IMR-90 (cell line): ENCODE measurements around the gene PLEKHG2. TPM values are rescaled to one million over a fixed set of nuclear protein-coding genes. Genes with fewer than 3 reads are reported as not detected.

ENCODE experiments used
- ATAC-seq: fragments of 200-7000 bp; cut with Tn5 transposase; 2 replicates; pipeline ENCODE4 v1.9.1; 2020; ENCODE audit warnings: low read depth, mild to moderate bottlenecking, moderate library complexity
- BruUV-seq: library from RNA; stranded (reverse); fragments of 400-500 nt; replicated peaks from 2 replicates; lab custom pipeline; 2021; lab: Mats Ljungman, UMichigan
- CTCF ChIA-PET: fragments of 300-600 bp; formaldehyde crosslinking; extraction: SDS; loops from one replicate; lab custom pipeline; 2021; ENCODE audit warnings: antibody characterized with exemption; lab: Yijun Ruan, JAX
- POLR2A ChIA-PET: fragments of 300-600 bp; sonication (Branson Sonifier 250); formaldehyde crosslinking; loops from one replicate; lab custom pipeline; 2022; ENCODE audit warnings: antibody characterized with exemption; ENCODE audit not compliant: unreplicated experiment; lab: Charles Lee
- DNase-seq: peaks from one replicate; pipeline ENCODE4 v3.0.0; 2013
- H2AFZ ChIP-seq: replicated peaks from 2 replicates; pipeline ENCODE3; 2013; ENCODE audit warnings: low read length, mild to moderate bottlenecking; ENCODE audit not compliant: poor library complexity
- H2AK5ac ChIP-seq: 2 replicates; pipeline ENCODE4 v1.6.1; 2013; ENCODE audit warnings: low read depth, low read length, inconsistent platforms
- H2AK9ac ChIP-seq: replicated peaks from 2 replicates; pipeline ENCODE3; 2013; ENCODE audit warnings: mild to moderate bottlenecking, low read depth, low read length, moderate library complexity; ENCODE audit not compliant: poor library complexity
- H2BK120ac ChIP-seq: 2 replicates; pipeline ENCODE4 v1.6.1; 2013; ENCODE audit warnings: low read depth, low read length, inconsistent platforms
- H2BK15ac ChIP-seq: 3 replicates; pipeline ENCODE4 v1.6.1; 2013; ENCODE audit warnings: low read depth, low read length, inconsistent platforms
- H2BK20ac ChIP-seq: 2 replicates; pipeline ENCODE4 v1.6.1; 2013; ENCODE audit warnings: low read depth, mild to moderate bottlenecking, inconsistent platforms, low read length, moderate library complexity
- H2BK5ac ChIP-seq: 2 replicates; pipeline ENCODE4 v1.6.1; 2013; ENCODE audit warnings: mild to moderate bottlenecking, low read depth, low read length, inconsistent platforms; ENCODE audit not compliant: poor library complexity, severe bottlenecking
- H3K14ac ChIP-seq: replicated peaks from 2 replicates; pipeline ENCODE4 v1.6.1; 2013; ENCODE audit warnings: low read depth, low read length, inconsistent platforms
- H3K18ac ChIP-seq: 2 replicates; pipeline ENCODE4 v1.6.1; 2013; ENCODE audit warnings: low read depth, low read length, control low read depth
- H3K23ac ChIP-seq: 2 replicates; pipeline ENCODE4 v1.6.1; 2013; ENCODE audit warnings: low read depth, low read length, inconsistent platforms
- H3K27ac ChIP-seq: 2 replicates; pipeline ENCODE4 v1.5.1; 2013; ENCODE audit warnings: mild to moderate bottlenecking, control low read depth, low read length; ENCODE audit not compliant: insufficient read depth
- H3K27me3 ChIP-seq: 2 replicates; pipeline ENCODE4 v1.6.1; 2013; ENCODE audit warnings: low read length; ENCODE audit not compliant: control insufficient read depth, insufficient read depth
- H3K36me3 ChIP-seq: 2 replicates; pipeline ENCODE4 v1.6.1; 2013; ENCODE audit warnings: low read length, mixed read lengths; ENCODE audit not compliant: control insufficient read depth, insufficient read depth
- H3K4ac ChIP-seq: 2 replicates; pipeline ENCODE4 v1.6.1; 2013; ENCODE audit warnings: low read depth, low read length, inconsistent platforms
- H3K4me1 ChIP-seq: 2 replicates; pipeline ENCODE4 v1.6.1; 2013; ENCODE audit warnings: low read length, mixed read lengths; ENCODE audit not compliant: control insufficient read depth, insufficient read depth
- H3K4me2 ChIP-seq: 2 replicates; pipeline ENCODE4 v1.6.1; 2013; ENCODE audit warnings: low read depth, mild to moderate bottlenecking, control low read depth, low read length, moderate library complexity
- H3K4me3 ChIP-seq: 2 replicates; pipeline ENCODE4 v1.5.1; 2013; ENCODE audit warnings: low read depth, mild to moderate bottlenecking, control low read depth, low read length, moderate library complexity; ENCODE audit not compliant: insufficient read depth
- H3K56ac ChIP-seq: 2 replicates; pipeline ENCODE4 v1.6.1; 2013; ENCODE audit warnings: low read length, inconsistent platforms; ENCODE audit not compliant: insufficient read depth; ENCODE audit errors: extremely low read depth
- H3K79me1 ChIP-seq, 2 experiments: 2 replicates each; pipeline ENCODE4 v1.6.1; 2013; ENCODE audit warnings: low read length in 2 of 2, inconsistent platforms in 1 of 2, low read depth in 1 of 2
- H3K9ac ChIP-seq: 2 replicates; pipeline ENCODE4 v1.6.1; 2013; ENCODE audit warnings: low read depth, low read length, control low read depth
- H3K9me1 ChIP-seq: 2 replicates; pipeline ENCODE4 v1.6.1; 2013; ENCODE audit warnings: low read length, inconsistent platforms; ENCODE audit not compliant: insufficient read depth
- H3K9me3 ChIP-seq: 2 replicates; pipeline ENCODE4 v1.6.1; 2013; ENCODE audit warnings: low read length; ENCODE audit not compliant: control insufficient read depth, insufficient read depth
- H4K20me1 ChIP-seq: 2 replicates; pipeline ENCODE4 v1.6.1; 2013; ENCODE audit warnings: low read length, inconsistent platforms; ENCODE audit not compliant: insufficient read depth
- H4K5ac ChIP-seq: 2 replicates; pipeline ENCODE4 v1.6.1; 2013; ENCODE audit warnings: mild to moderate bottlenecking, low read depth, low read length, control low read depth
- H4K8ac ChIP-seq, 2 experiments: 2 replicates each; pipeline ENCODE4 v1.6.1; 2013; ENCODE audit warnings: low read depth in 2 of 2, low read length in 2 of 2, control low read depth in 1 of 2, inconsistent platforms in 1 of 2
- H4K91ac ChIP-seq: 2 replicates; pipeline ENCODE4 v1.6.1; 2013; ENCODE audit warnings: low read depth, low read length, inconsistent platforms; ENCODE audit not compliant: insufficient read depth
- BHLHE40 ChIP-seq: fragments of 150-350 bp; IDR thresholded peaks from 2 replicates; pipeline ENCODE4 v1.6.1; 2016; ENCODE audit warnings: mild to moderate bottlenecking, low read depth, low read length
- CEBPB ChIP-seq: IDR thresholded peaks from 2 replicates; pipeline ENCODE4 v1.6.1; 2012; ENCODE audit warnings: low read depth, low read length, improper control_type of control experiment
- CHD1 ChIP-seq: IDR thresholded peaks from 2 replicates; pipeline ENCODE4 v1.6.1; 2012; ENCODE audit warnings: low read depth, low read length, improper control_type of control experiment
- FOS ChIP-seq: fragments of 150-350 bp; IDR thresholded peaks from 2 replicates; pipeline ENCODE4 v1.6.1; 2016; ENCODE audit warnings: low read depth, low read length
- MAFK ChIP-seq: IDR thresholded peaks from 2 replicates; pipeline ENCODE4 v1.6.1; 2012; ENCODE audit warnings: low read depth, low read length, improper control_type of control experiment
- MAZ ChIP-seq: IDR thresholded peaks from 2 replicates; pipeline ENCODE4 v1.6.1; 2012; ENCODE audit warnings: low read depth, mild to moderate bottlenecking, low read length, improper control_type of control experiment, moderate library complexity, borderline replicate concordance
- MXI1 ChIP-seq: IDR thresholded peaks from 2 replicates; pipeline ENCODE4 v1.6.1; 2012; ENCODE audit warnings: low read depth, mild to moderate bottlenecking, low read length, moderate library complexity, borderline replicate concordance
- NFE2L2 ChIP-seq: fragments of 150-350 bp; IDR thresholded peaks from 2 replicates; pipeline ENCODE4 v1.6.1; 2016; ENCODE audit warnings: low read depth, mild to moderate bottlenecking, low read length
- POLR2A ChIP-seq: IDR thresholded peaks from 2 replicates; pipeline ENCODE4 v1.6.1; 2012; ENCODE audit warnings: mild to moderate bottlenecking, low read depth, low read length
- RAD21 ChIP-seq: IDR thresholded peaks from 2 replicates; pipeline ENCODE4 v1.6.1; 2012; ENCODE audit warnings: low read length, improper control_type of control experiment
- RCOR1 ChIP-seq: IDR thresholded peaks from 2 replicates; pipeline ENCODE4 v1.6.1; 2012; ENCODE audit warnings: mild to moderate bottlenecking, low read length, improper control_type of control experiment; ENCODE audit not compliant: insufficient replicate concordance
- RFX5 ChIP-seq: IDR thresholded peaks from 2 replicates; pipeline ENCODE4 v1.8.0; 2012; ENCODE audit warnings: low read depth, mild to moderate bottlenecking, low read length, moderate library complexity
- SMC3 ChIP-seq: fragments of 150-350 bp; IDR thresholded peaks from 2 replicates; pipeline ENCODE4 v1.6.1; 2016; ENCODE audit warnings: low read depth, mild to moderate bottlenecking, antibody characterized with exemption, low read length, moderate library complexity
- WGBS, 2 experiments: methylation state at CpG; one replicate each; pipeline versions ENCODE4 v1.1.5 to v1.1.7; 2013; ENCODE audit warnings: missing lambda C conversion rate in 2 of 2; ENCODE audit not compliant: insufficient read length in 1 of 2; ENCODE audit errors: extremely low coverage in 2 of 2; 5-methylcytosine and 5-hydroxymethylcytosine counted together
- dilution Hi-C: fragments of 300-500 bp; cut with HindIII; formaldehyde crosslinking; loops from one replicate; pipeline ENCODE4 v1.14.3; 2018; ENCODE audit warnings: low sequenced_read_pairs; ENCODE audit not compliant: unreplicated experiment
- in situ Hi-C: fragments of 300-500 bp; cut with MboI; formaldehyde crosslinking; loops from 3 replicates; pipeline ENCODE4 v1.14.3; 2019; ENCODE audit warnings: low sequenced_read_pairs, inconsistent platforms, mixed read lengths
- intact Hi-C: fragments of 100-400 bp; cut with micrococcal nuclease; formaldehyde crosslinking; loops from 2 replicates; pipeline ENCODE4 v1.10.0; 2022
- polyA plus RNA-seq, 3 experiments: library from polyadenylated mRNA; depleted of rRNA; stranded (reverse); fragments of >200 nt; gene quantifications; 2 replicates each; pipeline ENCODE4 v1.2.3, GENCODE V29; 2012; ENCODE audit warnings: low replicate concordance in 1 of 3
- total RNA-seq: library from RNA; depleted of rRNA; stranded (reverse); fragments of >200 nt; gene quantifications from 2 replicates; pipeline ENCODE4 v1.2.3, GENCODE V29; 2012
- TF ChIP-seq, protein P1 (sequence below): fragments of 150-350 bp; IDR thresholded peaks from 2 replicates; pipeline ENCODE4 v1.6.1; 2017; ENCODE audit warnings: mild to moderate bottlenecking, antibody characterized with exemption, low read length, low read depth
- TF ChIP-seq, protein P2 (sequence below): conservative IDR thresholded peaks from 2 replicates; pipeline ENCODE4 v1.5.1; 2012; ENCODE audit warnings: mild to moderate bottlenecking, low read depth, low read length, improper control_type of control experiment
- TF ChIP-seq, protein P3 (sequence below): fragments of 150-350 bp; IDR thresholded peaks from 2 replicates; pipeline ENCODE4 v1.6.1; 2016; ENCODE audit warnings: low read depth, mild to moderate bottlenecking, low read length, moderate library complexity, borderline replicate concordance

The PLEKHG2 gene
- total and polyA plus RNA-seq, 2 of the 4 experiments (the other 2 are of a cell fraction), result 6.5 to 28.3 TPM

- WGBS, 2 experiments, result 100% methylated on average over 1 of the region's 2 CpGs; no CpG with 5 or more reads in 1 of the 2 experiments
- intact Hi-C loops, result no loop called here
These were observed 63.3 kb downstream of the PLEKHG2 start for GRCh38 chr19:39475748-39476147.

More at GRCh38 chr19:39475748-39476147, 63.3 kb downstream of the PLEKHG2 start:
- H2AK9ac ChIP-seq, result no peak overlapping the region
- H4K91ac ChIP-seq, result no peak overlapping the region
- no peaks in the 10 kb centered on the region for H3K9me3 ChIP-seq
- dilution Hi-C loops (no loop called here), in situ Hi-C loops (no loop called here)
- H2AK5ac ChIP-seq, result no peak overlapping the region
- peaks cover 4 to 5% of the 10 kb centered on the region in 2 experiments; a peak in 2 of 4 replicates for H3K79me1 ChIP-seq
- no peak for TF ChIP-seq MXI1
- no peak for TF ChIP-seq POLR2A
- no peak for TF ChIP-seq MAZ
- TF ChIP-seq CEBPB, result no peak
- TF ChIP-seq RAD21, result no peak
- TF ChIP-seq RCOR1, result no peak
- TF ChIP-seq FOS, result no peak
- no peak for TF ChIP-seq BHLHE40
- TF ChIP-seq, protein P1, sequence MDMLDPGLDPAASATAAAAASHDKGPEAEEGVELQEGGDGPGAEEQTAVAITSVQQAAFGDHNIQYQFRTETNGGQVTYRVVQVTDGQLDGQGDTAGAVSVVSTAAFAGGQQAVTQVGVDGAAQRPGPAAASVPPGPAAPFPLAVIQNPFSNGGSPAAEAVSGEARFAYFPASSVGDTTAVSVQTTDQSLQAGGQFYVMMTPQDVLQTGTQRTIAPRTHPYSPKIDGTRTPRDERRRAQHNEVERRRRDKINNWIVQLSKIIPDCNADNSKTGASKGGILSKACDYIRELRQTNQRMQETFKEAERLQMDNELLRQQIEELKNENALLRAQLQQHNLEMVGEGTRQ, result no peak
- no peak for TF ChIP-seq SMC3
- no peak for TF ChIP-seq CHD1
- TF ChIP-seq, protein P2, sequence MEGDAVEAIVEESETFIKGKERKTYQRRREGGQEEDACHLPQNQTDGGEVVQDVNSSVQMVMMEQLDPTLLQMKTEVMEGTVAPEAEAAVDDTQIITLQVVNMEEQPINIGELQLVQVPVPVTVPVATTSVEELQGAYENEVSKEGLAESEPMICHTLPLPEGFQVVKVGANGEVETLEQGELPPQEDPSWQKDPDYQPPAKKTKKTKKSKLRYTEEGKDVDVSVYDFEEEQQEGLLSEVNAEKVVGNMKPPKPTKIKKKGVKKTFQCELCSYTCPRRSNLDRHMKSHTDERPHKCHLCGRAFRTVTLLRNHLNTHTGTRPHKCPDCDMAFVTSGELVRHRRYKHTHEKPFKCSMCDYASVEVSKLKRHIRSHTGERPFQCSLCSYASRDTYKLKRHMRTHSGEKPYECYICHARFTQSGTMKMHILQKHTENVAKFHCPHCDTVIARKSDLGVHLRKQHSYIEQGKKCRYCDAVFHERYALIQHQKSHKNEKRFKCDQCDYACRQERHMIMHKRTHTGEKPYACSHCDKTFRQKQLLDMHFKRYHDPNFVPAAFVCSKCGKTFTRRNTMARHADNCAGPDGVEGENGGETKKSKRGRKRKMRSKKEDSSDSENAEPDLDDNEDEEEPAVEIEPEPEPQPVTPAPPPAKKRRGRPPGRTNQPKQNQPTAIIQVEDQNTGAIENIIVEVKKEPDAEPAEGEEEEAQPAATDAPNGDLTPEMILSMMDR, result no peak
- TF ChIP-seq RFX5, result no peak
- TF ChIP-seq MAFK, result no peak
- TF ChIP-seq, protein P3, sequence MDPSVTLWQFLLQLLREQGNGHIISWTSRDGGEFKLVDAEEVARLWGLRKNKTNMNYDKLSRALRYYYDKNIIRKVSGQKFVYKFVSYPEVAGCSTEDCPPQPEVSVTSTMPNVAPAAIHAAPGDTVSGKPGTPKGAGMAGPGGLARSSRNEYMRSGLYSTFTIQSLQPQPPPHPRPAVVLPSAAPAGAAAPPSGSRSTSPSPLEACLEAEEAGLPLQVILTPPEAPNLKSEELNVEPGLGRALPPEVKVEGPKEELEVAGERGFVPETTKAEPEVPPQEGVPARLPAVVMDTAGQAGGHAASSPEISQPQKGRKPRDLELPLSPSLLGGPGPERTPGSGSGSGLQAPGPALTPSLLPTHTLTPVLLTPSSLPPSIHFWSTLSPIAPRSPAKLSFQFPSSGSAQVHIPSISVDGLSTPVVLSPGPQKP, result no peak
- no peak for TF ChIP-seq NFE2L2
- no peak overlapping the region for H2BK120ac ChIP-seq
- H3K18ac ChIP-seq, result no peak overlapping the region
- CTCF ChIA-PET, result no interaction called here
- H2AFZ ChIP-seq, result no peak overlapping the region
- no TSS peak for BruUV-seq
- H3K56ac ChIP-seq, result no peak overlapping the region
- no peaks in the 10 kb centered on the region for H3K9me1 ChIP-seq
- H3K9ac ChIP-seq, result no peak overlapping the region
- peaks cover 3% of the 10 kb centered on the region; the same call in 1 of the 2 replicates for H3K4me1 ChIP-seq
- no peak overlapping the region for H3K4me3 ChIP-seq
- no peak overlapping the region for H2BK20ac ChIP-seq
- H4K20me1 ChIP-seq, result no peaks in the 10 kb centered on the region; the same call in 1 of the 2 replicates
- H3K4ac ChIP-seq, result no peak overlapping the region
- no peaks in the 10 kb centered on the region for H3K27me3 ChIP-seq
- no peak overlapping the region for H3K23ac ChIP-seq
- no peak overlapping the region for H4K5ac ChIP-seq
- H3K27ac ChIP-seq, result no peak overlapping the region
- DNase-seq (no peak), ATAC-seq (no peak)
- no peak overlapping the region for H3K4me2 ChIP-seq
- POLR2A ChIA-PET, result no interaction called here
- H3K36me3 ChIP-seq, result peaks cover 55% of the 10 kb centered on the region
- no peak overlapping the region for H4K8ac ChIP-seq
- H2BK15ac ChIP-seq, result no peak overlapping the region
- H2BK5ac ChIP-seq, result no peak overlapping the region
- no peak overlapping the region for H3K14ac ChIP-seq
